Pons (tissue), 1 donor: ENCODE measurements around the gene ZNHIT1.
"Not testable (repeated sequence)": the region's sequence is repeated elsewhere in the genome, so short reads cannot be mapped to it uniquely, and the experiment has no call there.

Experiments used
- DNase-seq: peaks from one replicate; pipeline ENCODE4 v3.0.0-alpha.2; 2016; ENCODE audit warnings: low spot score

ZNHIT1 gene

DNA sequence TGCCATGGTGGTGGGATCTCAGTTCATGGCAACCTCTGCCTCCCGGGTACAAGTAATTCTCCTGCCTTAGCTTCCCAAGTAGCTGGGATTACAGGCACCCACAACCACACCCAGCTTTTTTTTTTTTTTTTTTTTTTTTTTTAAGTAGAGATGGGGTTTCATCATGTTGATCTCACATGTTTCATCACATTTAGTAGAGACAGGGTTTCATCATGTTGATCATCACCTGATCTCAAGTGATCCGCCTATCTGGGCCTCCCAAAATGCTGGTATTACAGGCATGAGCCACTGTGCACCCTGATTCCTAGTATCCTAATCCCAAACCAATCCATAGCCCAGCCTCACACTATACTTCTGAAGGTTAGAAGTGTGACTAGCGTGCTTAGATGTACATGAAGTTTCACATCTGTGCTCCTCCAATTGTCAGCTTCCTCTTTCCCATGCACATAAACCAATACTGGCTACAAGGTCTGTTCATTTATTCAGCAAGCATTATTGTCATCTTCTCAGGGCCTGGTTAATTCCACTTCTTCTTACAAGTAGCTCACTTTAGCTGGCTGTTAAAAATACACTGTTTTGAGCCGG, 31.0 kb upstream of the ZNHIT1 start:
- DNase-seq = no peak

DNA sequence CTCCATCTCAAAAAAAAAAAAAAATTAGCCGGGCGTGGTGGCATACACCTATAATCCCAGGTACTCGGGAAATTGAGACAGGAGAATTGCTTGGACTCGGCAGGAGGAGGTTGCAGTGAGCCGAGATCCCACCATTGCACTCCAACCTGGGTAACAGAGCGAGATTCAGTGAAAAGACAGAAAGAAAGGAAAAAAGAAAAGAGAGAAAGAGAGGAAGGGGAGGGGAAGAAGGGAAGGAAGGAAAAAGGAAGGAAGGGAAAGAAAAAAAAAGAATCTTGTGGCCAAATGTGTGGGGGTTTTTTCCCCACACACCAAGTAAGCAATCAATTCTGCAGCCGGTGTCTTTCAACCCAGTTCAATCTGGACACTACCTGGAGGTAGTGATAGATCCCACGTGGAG, 28.9 kb upstream of the ZNHIT1 start:
- no peak for DNase-seq

DNA sequence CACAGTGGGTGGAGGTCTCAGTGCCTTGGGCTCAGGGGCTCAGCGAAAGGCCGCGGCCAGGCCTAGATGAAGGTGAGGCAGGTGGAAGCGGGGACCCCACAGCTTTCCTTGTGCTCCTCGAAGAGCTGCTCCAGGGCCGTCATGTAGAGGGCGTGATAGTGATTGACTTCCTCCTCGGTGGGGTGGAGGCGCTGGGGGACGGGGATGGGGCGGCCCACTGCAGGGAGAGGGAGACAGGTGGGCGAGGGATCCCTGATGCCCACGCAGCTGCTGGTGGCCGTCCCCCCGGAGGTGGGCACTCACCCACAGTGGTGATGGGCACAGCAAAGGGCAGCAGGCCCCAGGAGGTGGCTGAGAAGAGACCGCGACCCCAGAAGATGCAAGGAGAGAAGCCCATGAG, 22.1 kb upstream of the ZNHIT1 start:
- no peak for DNase-seq

DNA sequence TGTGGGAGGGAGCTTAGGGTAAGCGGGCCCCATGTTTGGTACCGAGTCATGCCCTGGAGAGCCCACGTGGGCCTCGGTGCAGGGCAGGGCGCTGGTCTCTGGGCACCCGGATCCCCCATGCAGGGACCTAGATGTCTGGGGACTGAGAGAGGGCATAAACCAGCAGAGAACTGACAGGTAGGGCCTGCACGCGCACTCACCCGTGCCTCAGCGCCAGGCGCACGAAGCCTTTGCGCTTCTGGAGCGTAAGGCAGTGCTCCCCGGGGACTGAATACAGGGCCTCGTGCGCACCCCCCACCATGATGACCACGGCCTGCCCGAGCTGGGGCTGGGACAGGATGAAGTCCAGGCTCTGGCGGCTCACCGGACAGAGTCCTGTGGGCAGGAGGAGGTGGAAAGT, 20.0 kb upstream of the ZNHIT1 start:
- no peak for DNase-seq

DNA sequence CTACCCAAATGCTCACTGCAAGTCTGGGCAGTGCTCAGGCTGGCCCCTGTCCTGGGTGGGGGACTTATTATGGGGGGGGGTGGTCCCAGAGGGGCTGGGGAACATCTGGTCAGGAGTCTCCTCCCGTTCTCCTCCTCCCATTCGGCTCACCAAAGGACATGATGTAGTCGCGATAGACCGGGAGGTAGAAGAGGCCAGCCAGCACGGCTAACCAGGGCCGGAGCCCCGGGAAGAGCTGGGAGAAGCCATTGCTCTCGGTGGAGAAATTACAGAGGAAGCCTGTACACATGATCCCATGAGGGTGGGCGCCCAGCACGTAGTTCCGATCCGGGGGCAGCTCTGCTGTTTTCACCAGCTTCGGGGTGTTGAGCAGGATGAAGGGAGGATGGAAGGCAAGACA, 19.5 kb upstream of the ZNHIT1 start:
- no peak for DNase-seq

DNA sequence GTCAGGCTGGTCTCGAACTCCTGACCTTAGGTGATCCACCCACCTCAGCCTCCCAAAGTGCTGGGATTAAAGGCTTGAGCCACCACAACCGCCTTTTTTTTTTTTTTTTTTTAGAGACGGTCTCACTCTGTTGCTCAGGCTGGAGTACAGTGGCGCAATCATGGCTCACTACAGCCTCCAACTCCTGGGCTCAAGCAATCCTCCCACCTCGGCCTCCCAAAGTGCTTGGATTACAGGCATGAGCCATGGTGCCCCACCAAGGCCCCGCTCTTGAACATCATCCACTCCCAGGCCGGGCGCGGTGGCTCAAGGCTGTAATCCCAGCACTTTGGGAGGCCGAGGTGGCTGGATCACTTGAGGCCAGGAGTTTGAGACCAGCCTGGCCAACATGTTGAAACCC, 18.4 kb upstream of the ZNHIT1 start:
- DNase-seq = not testable (repeated sequence)

DNA sequence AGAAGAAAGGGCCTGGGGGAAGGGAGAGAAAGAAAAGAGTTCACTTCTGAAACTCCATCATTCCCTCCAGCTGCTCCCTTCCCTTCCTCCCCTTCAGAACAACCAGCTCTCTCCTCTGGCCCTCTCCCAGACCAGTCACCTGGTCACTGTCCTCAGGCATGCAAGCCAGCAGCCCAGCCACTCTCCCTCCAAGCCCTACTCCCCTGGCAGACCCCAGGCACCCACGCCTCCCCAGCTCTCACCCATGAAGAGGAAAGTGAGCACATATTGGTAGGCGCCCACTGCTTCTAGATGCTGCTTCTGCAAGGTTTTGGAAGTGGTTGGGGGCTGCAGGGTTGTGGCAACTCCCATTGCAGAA, 17.5 kb upstream of the ZNHIT1 start:
- DNase-seq = no peak

DNA sequence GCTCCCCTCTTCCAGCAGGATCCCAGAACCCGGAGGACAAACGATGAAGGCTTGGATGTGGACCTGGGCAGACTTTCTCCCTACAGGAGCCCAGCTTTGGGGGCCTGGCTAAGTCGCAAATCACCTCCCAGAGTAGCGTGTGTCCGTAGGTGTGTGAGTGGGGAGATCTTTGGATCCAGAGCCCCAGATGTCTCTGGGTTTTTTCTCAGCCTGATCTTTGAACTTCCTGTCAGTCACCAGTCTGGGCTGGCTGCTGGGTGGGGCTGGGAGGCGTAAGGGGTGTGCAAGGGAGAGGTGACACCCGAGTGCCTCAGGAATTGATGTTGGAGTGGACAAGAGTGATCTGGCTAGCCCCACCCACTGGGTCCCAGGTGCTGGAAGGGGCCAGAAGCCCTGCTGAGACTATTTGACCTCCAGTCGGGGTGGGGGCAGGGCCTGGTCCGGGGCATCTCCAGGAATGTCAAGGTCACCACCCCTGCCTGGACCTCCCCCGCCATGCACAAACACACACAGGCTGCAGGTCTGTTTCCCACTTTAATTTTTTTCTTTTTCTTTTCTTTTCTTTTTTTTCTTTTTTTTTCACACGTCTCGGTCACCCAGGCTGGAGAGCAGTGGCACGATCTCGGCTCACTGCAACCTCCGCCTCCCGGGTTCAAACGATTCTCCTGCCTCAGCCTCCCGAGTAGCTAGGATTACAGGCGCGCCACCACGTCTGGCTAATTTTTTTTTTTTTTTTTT, 16.9 kb upstream of the ZNHIT1 start, which contains the start of gene MOGAT3:
MOGAT3 (minus strand) TSS at position 175 of the 738 bp plus-strand sequence. CDS start 182 bp downstream, outside the sequence.
- DNase-seq = no peak

DNA sequence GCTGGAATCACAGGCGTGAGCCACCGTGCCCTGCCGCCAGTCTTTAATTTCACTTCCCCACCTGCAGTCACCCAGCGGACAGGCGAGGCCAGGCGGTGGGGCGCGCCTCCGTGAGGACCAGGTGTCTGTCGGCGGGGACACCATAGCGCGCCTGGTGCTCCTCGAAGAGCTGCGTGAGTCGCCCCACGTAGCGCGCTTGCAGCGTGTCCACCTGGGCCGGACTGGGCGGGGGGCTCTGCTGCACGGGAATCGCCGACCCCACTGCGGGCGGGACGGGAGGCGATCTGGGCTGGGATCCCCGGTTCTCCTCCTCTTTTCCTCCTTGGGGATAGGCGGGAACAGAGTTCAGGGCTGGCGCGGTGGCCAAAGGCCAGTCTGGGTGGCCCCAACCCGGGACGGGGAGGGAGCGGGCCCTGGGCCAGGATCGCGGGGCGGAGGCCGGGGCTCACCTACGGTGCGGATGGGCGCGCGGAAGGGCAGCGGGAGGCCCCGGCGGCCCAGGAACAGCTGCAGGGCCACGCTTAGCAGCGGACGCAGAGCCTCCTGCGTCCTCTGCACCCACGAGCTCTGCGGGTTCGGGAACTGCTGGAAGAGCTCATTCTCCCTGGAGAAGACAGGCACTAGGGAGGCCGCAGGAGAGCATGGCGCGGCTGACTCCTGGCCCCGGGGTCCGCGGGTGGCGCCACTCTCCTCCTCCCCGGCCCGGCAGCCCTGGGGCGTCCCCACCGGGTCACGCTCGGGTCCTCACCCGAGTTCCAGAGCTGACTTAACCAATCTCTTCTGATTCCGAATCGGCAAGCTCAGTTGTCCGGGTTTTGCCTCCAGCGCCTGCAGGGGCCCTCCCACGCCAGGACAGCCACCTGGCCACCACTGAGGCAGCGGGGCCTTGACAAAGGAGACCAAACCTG, 16.0 kb upstream of the ZNHIT1 start:
- DNase-seq = no peak

DNA sequence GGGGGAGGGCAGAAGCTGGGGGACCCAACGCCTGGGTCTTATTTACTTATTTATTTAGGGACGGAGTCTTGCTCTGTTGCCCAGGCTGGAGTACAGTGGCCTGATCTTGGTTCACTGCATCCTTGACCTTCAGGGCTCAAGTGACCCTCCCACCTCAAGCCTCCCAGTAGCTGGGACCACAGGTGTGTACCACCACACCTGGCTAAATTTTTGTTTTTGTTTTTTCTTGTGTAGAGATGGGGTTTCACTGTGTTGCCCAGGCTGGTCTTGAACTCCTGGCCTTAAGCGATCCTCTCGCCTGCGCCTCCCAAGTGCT, 15.4 kb upstream of the ZNHIT1 start:
- no peak for DNase-seq

DNA sequence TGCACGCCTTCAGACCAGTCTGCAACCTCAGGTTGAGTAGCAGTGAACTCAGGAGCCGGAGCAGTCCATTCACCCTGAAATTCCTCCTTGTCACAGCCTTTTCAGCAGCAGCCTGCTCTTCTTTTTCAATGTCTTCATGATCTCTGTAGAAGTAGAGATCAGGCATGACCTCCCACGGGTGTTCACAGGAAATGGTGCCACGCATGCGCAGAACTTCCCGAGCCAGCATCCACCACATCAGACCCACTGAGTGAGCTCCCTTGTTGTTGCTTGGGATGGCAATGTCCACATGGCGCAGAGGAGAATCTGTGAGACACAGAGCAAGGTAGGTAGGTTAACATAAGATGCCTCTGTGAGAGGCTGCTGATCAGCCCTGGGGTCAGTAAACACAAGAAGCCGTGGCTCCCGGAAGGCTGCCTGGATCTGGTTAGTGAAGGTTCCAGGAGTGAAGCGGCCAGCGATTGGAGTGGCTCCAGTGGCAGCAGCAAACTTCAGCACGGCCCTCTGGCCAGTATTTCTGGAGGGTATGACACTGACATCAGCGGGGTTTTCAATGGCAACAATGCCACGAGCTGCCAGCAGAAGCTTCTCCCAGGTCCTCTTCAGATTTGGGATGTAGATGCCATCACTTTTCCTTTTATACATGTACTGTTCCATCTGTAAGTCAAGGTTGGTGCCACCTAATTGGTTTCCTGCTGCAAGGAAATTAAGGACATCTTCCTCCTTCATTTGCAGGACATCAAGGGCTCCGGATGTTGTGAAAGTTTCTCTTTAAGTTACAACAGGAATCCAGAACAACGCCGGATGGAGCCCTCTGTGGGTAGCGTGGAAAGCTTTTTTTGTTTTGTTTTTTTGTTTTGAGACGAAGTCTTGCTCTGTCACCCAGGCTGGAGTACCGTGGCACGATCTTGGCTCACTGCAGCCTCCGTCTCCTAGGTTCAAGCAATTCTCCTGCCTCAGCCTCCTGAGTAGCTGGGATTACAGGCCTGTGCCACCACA, 13.9 kb upstream of the ZNHIT1 start:
- not testable (repeated sequence) for DNase-seq

DNA sequence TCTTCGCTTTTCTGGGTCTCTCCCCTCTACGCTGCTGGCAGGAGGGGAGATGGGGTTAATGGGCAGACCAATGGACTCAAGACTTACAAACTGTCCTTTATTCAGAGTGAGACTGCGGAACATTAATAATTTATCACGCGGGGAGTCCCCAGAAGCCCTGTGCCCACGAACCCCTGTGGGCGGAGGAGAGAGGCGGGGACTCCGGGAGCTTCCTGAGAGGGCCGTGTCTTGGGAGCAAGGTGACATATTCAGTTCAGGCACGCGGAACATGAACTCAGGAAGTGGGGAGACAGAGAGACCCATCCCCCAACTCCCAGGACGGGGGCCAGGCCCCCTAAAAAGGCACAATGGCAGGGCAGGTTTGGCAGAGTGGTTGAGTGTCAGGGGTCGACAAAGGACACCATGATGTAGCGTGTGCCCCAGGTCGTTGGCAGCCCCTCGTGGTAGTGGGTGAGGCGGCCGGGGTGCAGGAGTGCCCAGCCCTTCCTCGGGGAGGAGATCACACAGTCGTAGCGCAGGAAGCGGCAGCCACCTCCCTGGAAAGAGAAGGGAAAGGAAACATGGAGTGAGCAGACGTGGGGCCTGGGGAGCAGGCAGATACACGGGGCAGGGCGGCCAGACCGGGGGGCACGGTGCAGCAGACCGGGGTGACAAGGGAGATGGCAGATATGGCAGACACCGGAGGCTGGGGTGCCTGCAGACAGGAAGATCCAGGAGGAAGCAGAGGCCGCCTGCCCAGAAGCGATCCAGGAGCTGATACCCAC, 11.9 kb upstream of the ZNHIT1 start:
- DNase-seq = no peak

DNA sequence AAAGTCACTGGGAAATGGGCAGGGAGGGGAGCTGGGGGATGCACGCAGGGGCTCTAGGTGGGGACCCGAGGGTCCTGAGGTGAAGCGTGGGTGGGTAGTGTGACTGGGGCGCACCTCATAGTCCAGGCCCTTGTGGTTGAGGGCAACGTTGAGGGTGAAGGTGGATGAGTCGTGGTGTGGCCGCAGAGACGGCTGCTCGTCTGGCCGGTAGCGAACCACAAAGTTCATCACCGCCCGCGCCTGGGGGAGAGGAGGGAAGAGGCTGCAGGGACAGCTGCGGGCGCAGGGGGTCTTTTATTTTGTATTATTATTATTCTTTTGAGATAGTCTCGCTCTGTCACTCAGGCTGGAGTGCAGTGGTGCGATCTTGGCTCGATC, 11.3 kb upstream of the ZNHIT1 start:
- DNase-seq = no peak

DNA sequence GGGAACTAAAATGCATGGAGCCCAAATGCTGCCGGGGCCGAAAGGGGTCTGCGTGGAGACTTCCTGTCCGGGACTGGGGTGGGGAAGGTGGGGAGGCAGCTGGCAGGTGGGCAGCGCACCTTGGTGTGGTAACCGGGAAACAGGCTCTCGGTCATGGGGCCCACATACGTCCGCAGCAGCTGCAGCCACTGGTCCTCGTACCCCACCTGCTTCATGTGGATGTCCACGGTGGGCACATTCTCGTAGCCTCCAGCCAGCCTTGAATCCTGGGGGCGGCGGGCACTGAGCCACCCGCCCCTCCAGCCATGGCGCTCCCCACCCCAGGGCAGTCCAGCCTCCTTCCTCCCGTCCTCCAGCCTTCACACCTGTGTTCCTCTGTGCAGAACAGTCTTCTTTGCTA, 10.5 kb upstream of the ZNHIT1 start:
- DNase-seq = no peak

DNA sequence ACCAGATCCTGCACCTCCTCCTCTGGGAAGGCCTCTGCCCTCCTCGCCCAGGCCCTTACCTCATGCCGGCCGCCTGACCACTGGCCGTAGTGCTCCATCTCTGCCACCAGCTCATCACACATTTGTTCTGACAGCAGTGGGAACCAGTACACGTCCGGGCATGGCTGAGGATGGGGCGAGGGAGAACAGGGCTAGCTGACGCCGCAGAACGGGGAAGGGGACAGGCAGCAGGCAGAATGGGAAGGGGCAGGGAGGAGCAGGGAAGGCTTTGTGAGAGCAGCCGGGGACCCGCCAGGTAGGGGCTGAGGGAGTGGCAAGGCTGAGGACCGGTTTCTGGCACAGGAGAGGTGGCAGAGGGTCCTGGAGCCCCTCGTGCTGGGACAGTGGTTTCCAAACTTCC, 9.2 kb upstream of the ZNHIT1 start:
- no peak for DNase-seq

DNA sequence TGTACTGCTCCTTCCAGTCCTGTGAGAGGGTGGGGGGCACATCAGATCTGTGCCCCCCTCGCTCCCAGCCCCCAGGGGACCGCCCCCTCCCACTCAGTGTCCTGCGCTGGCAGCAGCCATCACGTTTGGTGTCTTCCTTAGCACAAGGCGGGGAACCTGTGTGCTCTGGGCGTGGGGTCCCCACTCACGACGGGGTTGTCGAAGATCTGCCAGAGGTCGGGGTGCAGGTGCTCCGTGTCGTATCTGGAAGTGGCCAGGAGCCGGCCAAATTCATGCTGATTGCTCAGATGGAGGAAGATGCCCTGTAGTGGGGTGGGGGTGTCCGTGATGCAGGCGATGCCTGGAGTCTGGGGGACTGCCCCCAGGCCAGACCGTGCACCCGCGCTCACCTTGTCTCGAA, 7.8 kb upstream of the ZNHIT1 start:
- DNase-seq = no peak

DNA sequence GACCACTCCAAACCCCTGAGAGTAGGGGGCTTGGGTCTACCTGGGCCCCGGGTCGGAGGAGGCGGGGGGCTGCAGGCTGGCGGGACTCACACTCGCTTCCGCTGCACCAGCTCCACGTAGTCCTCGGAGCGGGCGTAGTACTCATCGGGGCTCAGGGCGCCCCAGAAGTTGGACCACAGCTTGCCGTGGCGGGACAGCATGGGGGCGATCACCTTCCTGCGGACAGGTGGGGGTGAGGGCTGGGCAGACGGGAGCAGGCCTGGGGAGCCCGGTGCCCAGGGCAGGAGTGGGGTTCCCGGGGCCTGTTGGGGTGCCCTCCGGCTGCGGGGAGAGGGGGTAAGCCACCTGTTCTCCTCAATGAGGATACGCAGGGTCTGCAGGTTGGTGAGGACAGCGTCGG, 6.5 kb upstream of the ZNHIT1 start:
- DNase-seq = no peak

DNA sequence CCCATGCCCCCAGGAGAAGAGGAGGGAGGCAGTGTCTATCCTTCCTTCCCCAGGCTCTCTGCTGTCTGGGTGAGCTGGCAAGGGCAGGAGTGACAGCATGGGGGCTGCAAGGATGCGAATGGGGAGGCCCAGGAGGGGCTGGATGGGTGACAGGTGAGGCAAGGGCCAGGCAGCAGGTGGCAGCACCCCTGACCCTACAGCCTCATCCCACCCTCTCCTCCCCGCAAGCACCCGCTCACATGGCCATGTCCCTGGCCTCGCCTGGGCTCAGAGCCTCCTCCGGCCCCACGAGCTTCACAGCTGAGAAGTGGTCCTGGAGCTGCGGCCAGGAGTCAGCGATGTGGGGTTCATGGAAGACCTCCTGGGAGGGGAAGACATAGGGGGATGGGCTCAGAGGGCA, 6.0 kb upstream of the ZNHIT1 start:
- no peak for DNase-seq

DNA sequence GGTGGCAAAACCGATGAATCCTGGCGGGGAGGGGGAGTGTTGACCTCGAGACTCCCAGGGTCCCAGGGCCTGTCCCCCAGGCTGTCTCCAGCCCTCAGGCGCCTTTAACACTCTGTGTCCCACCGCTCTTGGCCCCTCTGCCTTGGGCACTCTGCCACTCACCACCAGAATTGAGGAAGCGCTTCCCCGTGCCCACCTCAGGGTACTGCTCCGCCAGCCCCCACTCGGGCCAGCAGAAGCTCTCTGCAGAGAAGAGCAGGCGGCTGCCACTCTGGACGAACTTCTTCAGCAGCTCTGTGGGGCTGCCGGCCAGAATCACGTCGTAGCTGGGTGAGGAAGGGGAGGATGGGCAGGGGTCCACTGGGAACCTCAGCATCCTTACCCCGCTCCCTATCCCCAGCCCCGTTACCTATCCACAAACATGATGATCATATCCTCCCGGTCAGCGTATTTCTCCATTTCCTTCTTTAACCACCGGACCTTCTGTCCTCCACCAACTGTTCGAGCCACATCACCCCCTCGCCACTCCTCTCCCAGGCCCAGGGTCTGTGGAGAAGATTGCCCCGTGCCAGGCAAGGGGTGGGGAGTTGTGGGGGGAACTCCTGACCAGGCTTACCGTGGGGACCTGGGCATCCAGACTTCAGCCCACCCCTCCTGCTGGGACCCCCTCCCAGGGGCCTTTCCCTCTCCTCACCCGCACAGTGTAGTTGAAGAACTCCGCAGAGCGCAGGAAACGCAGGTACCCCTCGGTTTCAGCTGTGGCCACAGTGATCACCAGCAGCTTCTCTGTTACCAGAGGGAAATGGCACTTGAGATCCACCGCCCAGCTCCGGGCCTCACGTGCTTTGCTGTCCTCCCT, 1.7 kb upstream of the ZNHIT1 start:
- no peak for DNase-seq

DNA sequence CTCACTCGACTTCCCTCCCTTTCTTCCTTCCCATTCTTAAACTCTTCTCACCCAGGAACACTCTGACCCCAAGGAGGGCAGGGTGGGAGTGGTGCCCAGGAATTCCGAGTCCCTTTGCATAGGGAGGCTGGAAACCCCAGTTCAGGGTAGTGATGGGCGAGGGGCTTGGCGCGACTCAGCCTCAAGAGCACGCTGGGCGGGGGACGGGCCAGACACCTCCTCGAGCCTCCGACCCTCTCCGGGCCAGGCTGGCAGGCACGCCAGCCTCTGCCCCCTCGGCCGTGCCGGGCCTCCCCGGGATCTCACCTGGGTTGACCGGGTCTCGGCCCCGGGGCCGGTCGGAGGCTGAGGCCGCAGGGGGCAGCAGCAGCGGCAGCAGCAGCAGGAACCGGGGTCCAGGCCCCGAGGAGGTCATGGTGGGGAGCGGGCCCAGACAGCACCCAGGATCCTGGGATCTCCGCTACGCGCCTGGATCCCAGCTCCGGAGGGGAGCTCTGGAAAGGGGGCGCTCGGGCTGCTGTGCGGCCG, 1.0 kb upstream of the ZNHIT1 start:
- no peak for DNase-seq
